GM12878 (cell line): ENCODE measurements around the gene UNKL. TPM values are rescaled to one million over a fixed set of nuclear protein-coding genes. Genes with fewer than 3 reads are reported as not detected.
A peak's percentile ranks its signal among the peaks of the same experiment; 100 is the strongest.

ENCODE experiments used
- ATAC-seq: fragments of 200-7000 bp; cut with Tn5 transposase; 3 replicates; pipeline ENCODE4 v1.9.1; 2020; ENCODE audit warnings: mild to moderate bottlenecking, moderate library complexity
- BruUV-seq: library from RNA; stranded (reverse); fragments of 400-500 nt; replicated peaks from 2 replicates; lab custom pipeline; 2021; lab: Mats Ljungman, UMichigan
- CTCF ChIA-PET: fragments of 300-600 bp; sonication (Branson Sonifier 250); formaldehyde crosslinking; extraction: SDS; loops from one replicate; lab custom pipeline; 2021; ENCODE audit warnings: inconsistent platforms; lab: Yijun Ruan, JAX
- POLR2A ChIA-PET: fragments of 350-600 bp; formaldehyde crosslinking; extraction: SDS; loops from one replicate; lab custom pipeline; 2021; ENCODE audit warnings: inconsistent platforms; lab: Charles Lee
- RAD21 ChIA-PET: fragments of 300-600 bp; sonication (Branson Sonifier 250); formaldehyde crosslinking; loops from one replicate; lab custom pipeline; 2023; ENCODE audit warnings: antibody characterized with exemption; ENCODE audit not compliant: unreplicated experiment; lab: Charles Lee
- SMC1A ChIA-PET: fragments of 300-600 bp; sonication (Branson Sonifier 250); formaldehyde crosslinking; loops from one replicate; lab custom pipeline; 2023; ENCODE audit not compliant: unreplicated experiment, uncharacterized antibody; lab: Charles Lee
- DNase-seq: peaks from one replicate; pipeline ENCODE4 v3.0.0-alpha.2; 2011; ENCODE audit warnings: low read depth, low spot score
- FAIRE-seq: peaks from 3 replicates; lab custom pipeline; 2011; peaks lifted over from hg19 to GRCh38; lab: Jason Lieb, UNC
- H2AFZ ChIP-seq: 2 replicates; pipeline ENCODE4 v1.6.0; 2011; ENCODE audit warnings: low read depth, low read length, control low read depth; ENCODE audit not compliant: control insufficient read depth
- H3K27ac ChIP-seq: 2 replicates; pipeline ENCODE4 v1.5.1; 2011; ENCODE audit warnings: control low read depth; ENCODE audit not compliant: control insufficient read depth, insufficient read depth
- H3K27me3 ChIP-seq, 2 experiments: replicated peaks in 1 of 2; 2 replicates each; pipeline versions ENCODE4 v1.6.0 to v1.6.1; 2011; ENCODE audit warnings: low read length in 1 of 2; ENCODE audit not compliant: control insufficient read depth in 2 of 2, insufficient read depth in 2 of 2
- H3K36me3 ChIP-seq, 2 experiments: 2 replicates each; pipeline ENCODE4 v1.5.1; 2011; ENCODE audit warnings: low read length in 1 of 2; ENCODE audit not compliant: control insufficient read depth in 2 of 2, insufficient read depth in 2 of 2
- H3K4me1 ChIP-seq: 2 replicates; pipeline ENCODE4 v1.6.1; 2011; ENCODE audit warnings: mild to moderate bottlenecking, low read length, moderate library complexity, mixed read lengths; ENCODE audit not compliant: control insufficient read depth, insufficient read depth
- H3K4me2 ChIP-seq: 2 replicates; pipeline ENCODE4 v1.6.0; 2011; ENCODE audit warnings: control low read depth; ENCODE audit not compliant: control insufficient read depth, insufficient read depth
- H3K4me3 ChIP-seq: fragments of 200-600 bp; sonication (generic); 2 replicates; pipeline ENCODE4 v1.5.1; 2016
- H3K79me2 ChIP-seq: 2 replicates; pipeline ENCODE4 v1.6.0; 2011; ENCODE audit warnings: low read length; ENCODE audit not compliant: control insufficient read depth, insufficient read depth
- H3K9ac ChIP-seq: 2 replicates; pipeline ENCODE4 v1.8.0; 2011; ENCODE audit warnings: low read length, control low read depth, mixed read lengths; ENCODE audit not compliant: control insufficient read depth, insufficient read depth
- H3K9me3 ChIP-seq: replicated peaks from 3 replicates; pipeline ENCODE4 v1.5.1; 2011; ENCODE audit warnings: mild to moderate bottlenecking, low read length; ENCODE audit not compliant: control insufficient read depth, insufficient read depth
- H4K20me1 ChIP-seq: 2 replicates; pipeline ENCODE4 v1.6.0; 2011; ENCODE audit not compliant: control insufficient read depth, insufficient read depth
- DPF2 ChIP-seq: fragments of 450-650 bp; IDR thresholded peaks from 2 replicates; pipeline ENCODE4 v1.6.1; 2017; ENCODE audit warnings: mild to moderate bottlenecking
- LARP7 ChIP-seq: fragments of 450-650 bp; IDR thresholded peaks from 2 replicates; pipeline ENCODE4 v1.6.1; 2017; ENCODE audit warnings: mild to moderate bottlenecking
- POLR2AphosphoS5 ChIP-seq: IDR thresholded peaks from 2 replicates; pipeline ENCODE4 v1.6.1; 2011; ENCODE audit warnings: mild to moderate bottlenecking, low read length, inconsistent platforms
- WGBS: methylation state at CpG from one replicate; pipeline ENCODE4 v1.1.6; 2016; ENCODE audit warnings: low lambda C conversion rate; ENCODE audit not compliant: insufficient replicate concordance, insufficient coverage; ENCODE audit errors: missing lambda C conversion rate; 5-methylcytosine and 5-hydroxymethylcytosine counted together
- in situ Hi-C: fragments of 300-500 bp; cut with MboI; formaldehyde crosslinking; loops from 9 replicates; pipeline ENCODE4 v1.14.3; 2018; ENCODE audit warnings: mixed read lengths
- intact Hi-C: fragments of 100-400 bp; cut with micrococcal nuclease; formaldehyde crosslinking; loops from one replicate; pipeline ENCODE4 v1.14.2; 2022; ENCODE audit not compliant: unreplicated experiment
- polyA plus RNA-seq, 11 experiments: library from polyadenylated mRNA; depleted of rRNA in 4 of 11; unstranded in 6 of 11; stranded (reverse) in 5 of 11; fragments of >200 nt; fragmentation: Nextera tagmentation in 4 of 11; fragmentation: Illumina TruSeq in 1 of 11; extraction: Ambion mirVana in 4 of 11; extraction: Trizol in 1 of 11; gene quantifications; 1 replicate in 1 of 11; 2 replicates in 10 of 11; pipeline versions ENCODE4 v1.2.1 to v1.2.3, GENCODE V29; 2011 to 2016; ENCODE audit warnings: inconsistent platforms in 2 of 11, missing spikeins in 2 of 11, low read depth in 1 of 11
- total RNA-seq, 4 experiments: library from RNA; depleted of rRNA in 3 of 4; stranded (reverse); fragments of >200 nt in 3 of 4; fragmentation: Illumina TruSeq in 1 of 4; extraction: Trizol in 1 of 4; gene quantifications; 2 replicates each; pipeline versions ENCODE4 v1.2.1 to v1.2.3, GENCODE V29; 2013 to 2021

The UNKL gene
- total and polyA plus RNA-seq, 10 of the 15 experiments (the other 5 are each of a cell fraction or from before 2014, with no cell fraction given) = 0.40 to 21.6 (median 9.1) TPM

GRCh38 chr16:1320658-1321240 lies 93.8 kb downstream of the UNKL start:
- no TSS peak for BruUV-seq
- H3K4me1 ChIP-seq = no peaks in the 10 kb centered on the region
- ChIA-PET POLR2A (no interaction called here), SMC1A (no interaction called here), CTCF (no interaction called here), RAD21 (no interaction called here)
- no peak for FAIRE-seq
- ATAC-seq = no peak
- in situ Hi-C loops (no loop called here), intact Hi-C loops (no loop called here)
- H3K79me2 ChIP-seq = no peaks in the 10 kb centered on the region; the same call in none of the 2 replicates
- H3K4me3 ChIP-seq = no peak overlapping the region
- no peaks in the 10 kb centered on the region for H3K27me3 ChIP-seq
- no peak for TF ChIP-seq DPF2
- no peaks in the 10 kb centered on the region for H3K9me3 ChIP-seq
- H3K36me3 ChIP-seq = peaks cover 36 to 55% of the 10 kb centered on the region in 2 experiments
- 0 out of 2 replicates have a peak, but pooled peaks cover 4% of the 10 kb centered on the region for H4K20me1 ChIP-seq
- no peak overlapping the region for H3K9ac ChIP-seq
- DNase-seq = no peak
- 94% methylated on average over 20 of the region's 22 CpGs for WGBS
- no peak overlapping the region for H3K27ac ChIP-seq
- no peak overlapping the region for H3K4me2 ChIP-seq
- H2AFZ ChIP-seq = no peak overlapping the region

GRCh38 chr16:1320097-1320496 lies 94.4 kb downstream of the UNKL start:
- in situ Hi-C loops (no loop called here), intact Hi-C loops (no loop called here)
- Histone ChIP-seq H2AFZ (no peak overlapping the region), H3K36me3 (peaks cover 40 to 62% of the 10 kb centered on the region in 2 experiments), H3K27me3 (no peaks in the 10 kb centered on the region), H3K79me2 (peaks cover under 1% of the 10 kb centered on the region), H3K4me2 (no peak overlapping the region), H4K20me1 (0 out of 2 replicates have a peak, but pooled peaks cover 4% of the 10 kb centered on the region), H3K9ac (no peak overlapping the region), H3K9me3 (no peaks in the 10 kb centered on the region), H3K27ac (no peak overlapping the region), H3K4me1 (no peaks in the 10 kb centered on the region), H3K4me3 (no peak overlapping the region)
- WGBS = 83% methylated on average over 12 of the region's 12 CpGs
- ChIA-PET CTCF (no interaction called here), RAD21 (no interaction called here), POLR2A (no interaction called here), SMC1A (no interaction called here)
- FAIRE-seq (no peak), ATAC-seq (no peak), DNase-seq (no peak)
- TF ChIP-seq LARP7 = no peak
- 0 out of 2 replicates have a peak, but pooled peaks have one; percentile 5 for TF ChIP-seq POLR2AphosphoS5
- BruUV-seq = no TSS peak
